Measurements from ENCODE around the gene FGD5. TPM values are rescaled to one million over a fixed set of nuclear protein-coding genes. Genes with fewer than 3 reads are reported as not detected.
"Not testable (repeated sequence)": the region's sequence is repeated elsewhere in the genome, so short reads cannot be mapped to it uniquely, and the experiment has no call there.

The FGD5 gene
- total RNA-seq, 1 donor from 2014 or later = 16.2 TPM

GRCh38 chr3:14805961-14806537 is 12.7 kb upstream of the FGD5 start:
- intact Hi-C loops (cut with DNase I) = loop anchor here (5.0 kb wide), 1 partner anchor 719 kb away; no protein-coding TSS in a partner anchor
- H3K4me3 ChIP-seq = no peak overlapping the region

GRCh38 chr3:14806641-14807263 is 12.0 kb upstream of the FGD5 start:
- no peaks in the 10 kb centered on the region for H3K9me3 ChIP-seq
- intact Hi-C loops (cut with DNase I) = loop anchor here (5.0 kb wide), 1 partner anchor 719 kb away; no protein-coding TSS in a partner anchor
- no peaks in the 10 kb centered on the region for H3K27me3 ChIP-seq
- H3K4me3 ChIP-seq = no peak overlapping the region
- peaks cover 7% of the 10 kb centered on the region for H3K4me1 ChIP-seq
- H3K27ac ChIP-seq = no peak overlapping the region
- TF ChIP-seq CTCF (IDR thresholded peaks at IDR 0.05) = no peak
- no peak for TF ChIP-seq POLR2AphosphoS5 (IDR thresholded peaks at IDR 0.05; ENCODE audit: insufficient read depth in 1 of 2, low read depth in 1 of 2)
- TF ChIP-seq POLR2A (IDR thresholded peaks at IDR 0.05) = no peak
- no peaks in the 10 kb centered on the region for H3K36me3 ChIP-seq
- DNase-seq (ENCODE audit: extremely low spot score in 2 of 2) = no peak

More at GRCh38 chr3:14805961-14806537, 12.7 kb upstream of the FGD5 start:
- H3K27ac ChIP-seq = no peak overlapping the region
- no peaks in the 10 kb centered on the region for H3K36me3 ChIP-seq
- peaks cover 7% of the 10 kb centered on the region for H3K4me1 ChIP-seq
- H3K27me3 ChIP-seq = no peaks in the 10 kb centered on the region
- no peaks in the 10 kb centered on the region for H3K9me3 ChIP-seq
- no peak for DNase-seq (ENCODE audit: extremely low spot score in 2 of 2)
- TF ChIP-seq POLR2A (IDR thresholded peaks at IDR 0.05) (no peak), CTCF (IDR thresholded peaks at IDR 0.05) (no peak), POLR2AphosphoS5 (IDR thresholded peaks at IDR 0.05; ENCODE audit: insufficient read depth in 1 of 2, low read depth in 1 of 2) (no peak)

- DNase-seq (ENCODE audit: extremely low spot score in 2 of 2) = no peak
- Histone ChIP-seq H3K27me3 (no peaks in the 10 kb centered on the region), H3K36me3 (no peaks in the 10 kb centered on the region), H3K27ac (no peak overlapping the region), H3K9me3 (no peaks in the 10 kb centered on the region), H3K4me1 (peaks cover 7% of the 10 kb centered on the region), H3K4me3 (no peak overlapping the region)
- no peak for TF ChIP-seq CTCF (IDR thresholded peaks at IDR 0.05)
- TF ChIP-seq POLR2A (IDR thresholded peaks at IDR 0.05) = no peak
- TF ChIP-seq POLR2AphosphoS5 (IDR thresholded peaks at IDR 0.05; ENCODE audit: insufficient read depth in 1 of 2, low read depth in 1 of 2) = no peak
- intact Hi-C loops (cut with DNase I) = loop anchor here (5.0 kb wide), 1 partner anchor 721 kb away; no protein-coding TSS in a partner anchor
Observed at GRCh38 chr3:14808025-14808424, 10.7 kb upstream of the FGD5 start.

GRCh38 chr3:14808502-14809266 is 10.1 kb upstream of the FGD5 start:
- Histone ChIP-seq H3K27me3 (no peaks in the 10 kb centered on the region), H3K36me3 (no peaks in the 10 kb centered on the region), H3K4me1 (peaks cover 11% of the 10 kb centered on the region), H3K27ac (no peak overlapping the region), H3K9me3 (no peaks in the 10 kb centered on the region), H3K4me3 (no peak overlapping the region)
- TF ChIP-seq CTCF (IDR thresholded peaks at IDR 0.05) = no peak
- TF ChIP-seq POLR2A (IDR thresholded peaks at IDR 0.05) = no peak
- no peak for TF ChIP-seq POLR2AphosphoS5 (IDR thresholded peaks at IDR 0.05; ENCODE audit: insufficient read depth in 1 of 2, low read depth in 1 of 2)
- intact Hi-C loops (cut with DNase I) = loop anchor here (5.0 kb wide), 1 partner anchor 721 kb away; no protein-coding TSS in a partner anchor
- DNase-seq (ENCODE audit: extremely low spot score in 2 of 2) = no peak

- peaks cover 20% of the 10 kb centered on the region for H3K4me1 ChIP-seq
- intact Hi-C loops (cut with DNase I) = loop anchor here (5.0 kb wide), 1 partner anchor 722 kb away; no protein-coding TSS in a partner anchor
- not testable (repeated sequence) for H3K27me3 ChIP-seq; DNase-seq (ENCODE audit: extremely low spot score in 2 of 2); H3K9me3 ChIP-seq; H3K36me3 ChIP-seq
- H3K4me3 ChIP-seq = peak overlapping the region; percentile 48 to 74
- peak overlapping the region; percentile 70 for H3K27ac ChIP-seq
Observed at GRCh38 chr3:14809611-14810010, 9.2 kb upstream of the FGD5 start.

Data from vagina (tissue), 2 donors.